Activated CD8-positive, alpha-beta memory T cell treated with anti-CD3 and anti-CD28 coated beads, Interleukin-2, amount 10 ng/mL, durations not matched to agents 7 days and 5 days (primary cell): ENCODE measurements around the gene ANKS6. TPM values are rescaled to one million over a fixed set of nuclear protein-coding genes. Genes with fewer than 3 reads are reported as not detected.

ENCODE experiments used
- ATAC-seq: fragments of 150-1000 bp; cut with Tn5 transposase; one replicate; pipeline ENCODE4 v1.10.0; 2021; ENCODE audit warnings: moderate library complexity
- CTCF ChIA-PET: fragments of 350-600 bp; sonication (Branson Sonifier 250); formaldehyde crosslinking; loops from one replicate; lab custom pipeline; 2021; ENCODE audit warnings: antibody characterized with exemption; lab: Charles Lee
- DNase-seq: peaks from one replicate; pipeline ENCODE4 v3.0.0-alpha.2; 2020
- H3K27ac Mint-ChIP-seq: one replicate; pipeline ENCODE4 v1.8.0; 2021; ENCODE audit warnings: mild to moderate bottlenecking, mixed read lengths
- H3K27me3 Mint-ChIP-seq: one replicate; pipeline ENCODE4 v1.8.0; 2021; ENCODE audit warnings: mixed read lengths
- H3K36me3 Mint-ChIP-seq: one replicate; pipeline ENCODE4 v1.8.0; 2021; ENCODE audit warnings: mild to moderate bottlenecking, mixed read lengths
- H3K4me1 Mint-ChIP-seq: one replicate; pipeline ENCODE4 v1.8.0; 2021; ENCODE audit warnings: mixed read lengths
- H3K4me3 Mint-ChIP-seq: one replicate; pipeline ENCODE4 v1.8.0; 2021; ENCODE audit warnings: mild to moderate bottlenecking, moderate library complexity, mixed read lengths
- H3K9me3 Mint-ChIP-seq: one replicate; pipeline ENCODE4 v1.8.0; 2022; ENCODE audit warnings: low read depth, mixed read lengths
- total RNA-seq, 2 experiments: library from RNA; stranded (reverse); gene quantifications; one replicate each; pipeline ENCODE4 v1.2.3, GENCODE V29; 2021

Gene ANKS6
- total RNA-seq, 2 experiments from 2014 or later = 6.5 to 9.2 TPM

DNA sequence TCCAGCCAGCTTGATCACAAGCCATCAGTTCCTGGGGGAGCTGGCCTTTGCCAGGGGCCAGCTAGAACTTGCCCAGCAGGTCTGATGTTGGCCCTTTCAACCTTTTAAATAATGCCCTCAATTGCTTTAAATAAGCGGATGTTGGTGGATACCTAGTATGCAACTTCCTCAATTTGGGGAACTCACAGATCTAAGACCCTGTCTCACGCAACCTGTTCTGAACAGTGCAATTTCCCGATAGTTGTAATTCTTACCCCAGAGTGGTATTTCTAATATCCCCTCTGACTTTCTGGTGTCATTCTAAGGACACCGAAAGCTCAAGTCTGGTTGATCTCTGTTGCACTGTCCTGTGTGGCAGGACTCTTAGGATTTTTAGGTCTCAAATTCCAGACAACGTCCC lies 34.2 kb upstream of the ANKS6 start:
- Mint-ChIP-seq H3K36me3 (peaks cover 1% of the 10 kb centered on the region), H3K4me3 (no peak overlapping the region), H3K9me3 (no peaks in the 10 kb centered on the region), H3K27me3 (no peaks in the 10 kb centered on the region), H3K27ac (no peak overlapping the region), H3K4me1 (no peaks in the 10 kb centered on the region)
- CTCF ChIA-PET = interaction anchor here (2.2 kb wide), 1 partner anchor 18 kb away, joined by 9 read pairs; no protein-coding TSS in a partner anchor
- DNase-seq = no peak
- no peak for ATAC-seq

DNA sequence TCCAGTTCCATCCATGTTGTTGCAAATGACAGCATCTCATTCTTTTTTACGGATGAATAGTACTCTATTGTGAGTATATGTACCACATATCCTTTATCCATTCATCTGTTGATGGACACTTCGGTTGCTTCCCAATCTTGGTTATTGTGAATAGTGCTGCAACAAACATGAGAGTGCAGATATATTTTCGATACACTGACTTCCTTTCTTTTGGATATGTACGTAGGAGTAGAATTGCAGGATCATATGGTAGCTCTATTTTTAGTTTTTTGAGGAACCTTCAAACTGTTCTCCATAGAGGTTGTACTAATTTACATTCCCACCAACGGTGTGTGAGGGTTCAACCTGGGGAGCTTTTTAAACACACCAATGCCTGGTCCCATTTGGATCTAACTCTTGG lies 33.4 kb upstream of the ANKS6 start:
- peaks cover 1% of the 10 kb centered on the region for H3K36me3 Mint-ChIP-seq
- no peak for ATAC-seq
- H3K27ac Mint-ChIP-seq = no peak overlapping the region
- no peak overlapping the region for H3K4me3 Mint-ChIP-seq
- no peaks in the 10 kb centered on the region for H3K9me3 Mint-ChIP-seq
- no peak for DNase-seq
- CTCF ChIA-PET = interaction anchor here (0.6 to 0.7 kb wide), 2 partner anchors 117 to 146 kb away, joined by 3 read pairs; no protein-coding TSS in a partner anchor
- H3K27me3 Mint-ChIP-seq = no peaks in the 10 kb centered on the region
- H3K4me1 Mint-ChIP-seq = no peaks in the 10 kb centered on the region

DNA sequence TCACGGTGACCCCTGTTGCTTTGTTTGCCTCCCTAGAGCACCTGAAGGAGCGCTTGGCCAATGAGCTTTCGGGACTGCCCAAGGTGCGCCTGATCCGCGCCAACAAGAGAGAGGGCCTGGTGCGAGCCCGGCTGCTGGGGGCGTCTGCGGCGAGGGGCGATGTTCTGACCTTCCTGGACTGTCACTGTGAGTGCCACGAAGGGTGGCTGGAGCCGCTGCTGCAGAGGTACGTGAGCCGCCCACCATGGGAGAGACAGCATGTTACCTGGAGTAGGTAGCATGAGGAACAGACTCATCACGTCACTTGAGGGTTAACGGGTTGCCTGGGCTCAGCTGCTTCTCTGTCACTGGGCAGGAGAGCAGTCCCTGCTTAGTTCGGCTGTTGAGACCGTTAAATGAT lies 30.4 kb upstream of the ANKS6 start:
- Mint-ChIP-seq H3K27ac (no peak overlapping the region), H3K4me1 (peaks cover under 1% of the 10 kb centered on the region), H3K9me3 (no peaks in the 10 kb centered on the region), H3K4me3 (no peak overlapping the region), H3K36me3 (peaks cover under 1% of the 10 kb centered on the region), H3K27me3 (no peaks in the 10 kb centered on the region)
- no peak for DNase-seq
- CTCF ChIA-PET = interaction anchor here (2.3 kb wide), 1 partner anchor 21 kb away, joined by 11 read pairs; no protein-coding TSS in a partner anchor
- ATAC-seq = no peak

DNA sequence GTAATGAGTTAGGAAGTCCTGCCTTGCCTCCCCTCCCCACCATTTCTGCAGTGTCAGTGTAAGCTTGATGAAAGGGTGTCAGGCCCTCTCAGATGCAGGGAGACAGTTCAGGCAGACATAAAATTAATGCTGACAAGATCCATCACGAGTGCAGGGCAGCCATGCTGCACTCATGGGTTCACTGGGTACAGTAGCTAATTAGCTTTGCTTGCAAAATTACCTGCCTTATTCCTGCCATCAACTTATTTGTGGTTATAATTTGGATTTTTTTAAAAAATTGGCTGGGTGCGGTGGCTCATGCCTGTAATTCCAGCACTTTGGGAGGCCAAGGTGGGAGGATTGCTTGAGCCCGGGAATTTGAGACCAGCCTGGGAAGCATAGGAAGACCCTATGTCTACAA lies 29.1 kb upstream of the ANKS6 start:
- DNase-seq = no peak
- Mint-ChIP-seq H3K4me1 (peaks cover 2% of the 10 kb centered on the region), H3K27ac (no peak overlapping the region), H3K27me3 (no peaks in the 10 kb centered on the region), H3K36me3 (peaks cover 3% of the 10 kb centered on the region), H3K4me3 (no peak overlapping the region), H3K9me3 (no peaks in the 10 kb centered on the region)
- CTCF ChIA-PET = interaction anchor here (1.4 to 2.3 kb wide), 3 partner anchors 22 to 150 kb away, joined by 3 to 11 read pairs (median 4); no protein-coding TSS in a partner anchor
- ATAC-seq = no peak

DNA sequence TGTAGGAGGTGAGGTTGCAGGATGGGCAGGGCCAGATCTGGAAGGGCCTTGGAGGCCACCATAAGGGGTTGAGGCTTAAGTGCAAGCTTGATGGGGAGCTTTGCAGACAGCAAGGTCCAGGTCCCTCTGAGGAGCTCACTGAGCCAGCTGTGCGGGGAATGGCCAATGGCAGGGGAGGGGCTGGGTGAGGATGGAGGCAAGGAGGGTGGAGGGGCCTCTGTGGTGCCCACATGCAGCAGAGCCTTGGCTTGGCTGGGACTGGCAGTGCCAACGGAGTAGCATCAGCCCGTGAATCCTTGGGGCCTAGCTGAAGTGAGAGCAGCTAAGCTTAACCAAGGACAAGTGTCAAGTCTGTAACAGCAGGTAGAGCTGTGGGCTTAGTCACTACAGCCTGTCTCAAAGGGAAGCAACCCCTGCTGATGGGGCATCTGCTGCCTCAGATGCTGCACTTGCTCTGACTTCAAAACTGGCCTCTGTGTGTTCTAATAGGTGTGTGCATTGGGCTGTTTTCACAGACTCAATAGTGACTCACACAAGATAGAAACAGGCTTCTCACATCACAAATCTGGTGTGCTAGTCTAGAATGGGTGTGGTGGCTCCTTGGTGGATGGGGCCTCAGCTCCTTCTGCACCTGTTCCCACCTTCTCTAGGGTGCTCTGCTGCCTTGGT lies 27.4 kb upstream of the ANKS6 start:
- Mint-ChIP-seq H3K27ac (no peak overlapping the region), H3K4me1 (peaks cover 11% of the 10 kb centered on the region), H3K27me3 (no peaks in the 10 kb centered on the region), H3K4me3 (no peak overlapping the region), H3K36me3 (peaks cover 4% of the 10 kb centered on the region), H3K9me3 (no peaks in the 10 kb centered on the region)
- CTCF ChIA-PET = interaction anchor here (1.0 to 2.0 kb wide), 2 partner anchors 16 to 26 kb away, joined by 3 to 4 read pairs; partner anchors contain the start of gene GALNT12
- no peak for DNase-seq
- ATAC-seq = no peak

DNA sequence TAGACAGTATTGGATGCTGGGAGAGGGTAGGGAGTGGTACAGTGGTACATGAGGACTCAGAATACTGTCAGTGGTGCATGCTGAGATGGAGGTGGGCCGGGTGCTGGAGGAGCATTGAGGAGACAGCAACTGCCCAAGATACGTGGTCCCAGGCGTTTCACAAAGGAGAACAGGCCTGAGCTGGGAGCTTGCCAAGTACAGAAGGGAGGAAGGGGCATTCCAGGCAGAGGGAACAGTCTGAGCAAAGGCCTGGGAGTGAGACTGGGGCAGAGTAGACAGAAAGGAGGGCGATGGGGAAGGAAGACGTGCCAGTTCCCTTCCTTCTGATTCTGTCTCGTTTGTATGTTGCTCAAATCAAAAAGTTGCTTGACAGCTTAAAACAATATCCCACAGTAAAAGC lies 26.3 kb upstream of the ANKS6 start:
- Mint-ChIP-seq H3K4me3 (no peak overlapping the region), H3K27me3 (no peaks in the 10 kb centered on the region), H3K4me1 (peaks cover 11% of the 10 kb centered on the region), H3K9me3 (no peaks in the 10 kb centered on the region), H3K36me3 (peaks cover 9% of the 10 kb centered on the region), H3K27ac (no peak overlapping the region)
- DNase-seq (no peak), ATAC-seq (no peak)
- CTCF ChIA-PET = no interaction called here

DNA sequence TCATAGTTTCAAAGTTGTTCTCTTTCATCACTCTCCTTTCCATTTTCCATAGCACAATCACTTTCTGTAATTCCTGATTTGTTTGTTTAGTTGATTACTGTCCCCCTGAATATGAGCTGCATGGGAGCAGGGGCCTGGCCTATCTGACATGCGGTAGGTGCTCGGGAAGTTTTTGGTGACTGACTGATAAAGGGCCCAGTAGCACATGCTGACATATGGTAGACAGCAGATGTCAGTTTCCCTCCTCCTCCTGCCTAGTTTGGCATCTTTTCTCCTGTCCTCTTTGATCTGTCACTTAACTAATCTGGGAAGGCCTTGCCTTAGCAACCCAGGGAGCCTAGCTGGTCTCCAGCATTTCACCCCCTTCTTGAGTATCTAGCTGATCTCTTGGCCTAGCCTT lies 25.5 kb upstream of the ANKS6 start:
- no peak for ATAC-seq
- CTCF ChIA-PET = no interaction called here
- H3K4me3 Mint-ChIP-seq = no peak overlapping the region
- H3K4me1 Mint-ChIP-seq = peaks cover 11% of the 10 kb centered on the region
- no peaks in the 10 kb centered on the region for H3K27me3 Mint-ChIP-seq
- H3K36me3 Mint-ChIP-seq = peaks cover 11% of the 10 kb centered on the region
- no peak overlapping the region for H3K27ac Mint-ChIP-seq
- H3K9me3 Mint-ChIP-seq = no peaks in the 10 kb centered on the region
- DNase-seq = no peak

DNA sequence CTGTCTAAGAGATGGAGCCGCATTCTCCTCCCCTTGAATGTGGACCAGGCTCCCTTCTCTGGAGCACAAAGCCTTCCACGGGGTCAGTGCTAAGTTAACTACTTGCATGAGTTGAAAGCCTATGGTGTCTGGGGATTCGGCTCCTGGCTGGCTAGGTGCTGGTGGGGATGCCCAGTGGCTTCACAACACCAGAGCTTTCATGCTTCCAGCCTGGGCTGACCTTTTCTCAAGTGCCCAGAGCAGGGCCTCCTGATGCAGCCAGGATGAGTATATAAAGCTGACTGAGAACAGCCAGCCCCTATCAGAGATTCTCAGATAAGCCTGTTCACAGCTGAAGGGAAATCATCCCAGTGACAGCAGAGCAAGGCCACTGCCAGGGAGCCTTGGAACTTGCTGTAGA lies 22.9 kb upstream of the ANKS6 start:
- Mint-ChIP-seq H3K4me1 (peaks cover 11% of the 10 kb centered on the region), H3K27ac (no peak overlapping the region), H3K4me3 (no peak overlapping the region), H3K36me3 (peaks cover 11% of the 10 kb centered on the region), H3K27me3 (no peaks in the 10 kb centered on the region), H3K9me3 (no peaks in the 10 kb centered on the region)
- CTCF ChIA-PET = interaction anchor here (1.5 kb wide), 1 partner anchor 28 kb away, joined by 3 read pairs; no protein-coding TSS in a partner anchor
- ATAC-seq (no peak), DNase-seq (no peak)

DNA sequence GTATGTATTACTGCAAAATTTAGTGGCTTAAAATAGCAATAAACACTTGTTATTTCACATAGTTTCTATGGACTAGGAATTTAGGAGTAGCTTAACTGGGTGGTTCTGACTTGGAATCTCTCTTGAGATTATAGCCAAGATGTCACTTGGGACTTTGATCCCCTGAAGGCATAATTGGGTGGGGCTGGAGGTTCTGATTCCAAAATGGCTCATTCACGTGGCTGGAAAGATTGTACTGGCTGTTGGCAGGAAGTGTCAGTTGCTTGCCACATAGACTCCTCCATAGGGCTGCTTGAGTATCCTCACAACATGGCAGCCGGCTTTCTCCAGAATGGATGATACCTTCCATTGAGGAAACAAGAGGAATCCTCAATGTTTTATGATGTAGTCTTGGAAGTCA lies 22.4 kb upstream of the ANKS6 start:
- peaks cover 2% of the 10 kb centered on the region for H3K9me3 Mint-ChIP-seq
- ATAC-seq (no peak), DNase-seq (no peak)
- H3K36me3 Mint-ChIP-seq = peaks cover 13% of the 10 kb centered on the region
- peaks cover 11% of the 10 kb centered on the region for H3K4me1 Mint-ChIP-seq
- H3K27me3 Mint-ChIP-seq = no peaks in the 10 kb centered on the region
- CTCF ChIA-PET = interaction anchor here (1.5 kb wide), 1 partner anchor 29 kb away, joined by 3 read pairs; no protein-coding TSS in a partner anchor
- H3K27ac Mint-ChIP-seq = no peak overlapping the region
- H3K4me3 Mint-ChIP-seq = no peak overlapping the region

DNA sequence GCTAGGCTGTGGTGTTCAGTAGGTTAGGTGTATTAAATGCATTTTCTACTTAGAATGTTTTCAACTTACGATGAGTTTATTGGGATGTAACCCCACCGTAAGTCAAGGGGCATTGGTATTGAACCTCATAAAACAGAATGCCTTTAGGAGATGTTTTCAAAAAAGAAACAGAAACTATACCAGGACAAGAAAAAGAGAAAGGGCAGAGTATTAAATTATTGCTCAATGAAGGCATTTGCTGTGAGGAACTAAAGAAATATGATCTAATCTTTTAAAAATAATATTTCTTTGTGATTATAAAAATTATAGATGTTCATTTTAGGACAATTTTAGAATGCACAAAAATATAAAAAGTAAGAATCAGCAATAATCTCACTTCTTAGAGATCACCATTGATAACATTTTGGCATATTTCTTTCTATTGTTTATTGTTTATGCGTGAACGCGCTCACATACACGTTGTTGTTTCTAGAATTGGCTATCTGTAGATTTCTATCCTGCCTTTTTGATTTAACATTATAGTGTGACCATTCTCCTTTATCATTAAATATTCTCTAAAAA lies 19.1 kb upstream of the ANKS6 start:
- Mint-ChIP-seq H3K9me3 (peaks cover 2% of the 10 kb centered on the region), H3K4me3 (no peak overlapping the region), H3K27me3 (no peaks in the 10 kb centered on the region), H3K27ac (no peak overlapping the region), H3K36me3 (peaks cover 21% of the 10 kb centered on the region), H3K4me1 (peaks cover 16% of the 10 kb centered on the region)
- ATAC-seq (no peak), DNase-seq (no peak)
- CTCF ChIA-PET = no interaction called here

DNA sequence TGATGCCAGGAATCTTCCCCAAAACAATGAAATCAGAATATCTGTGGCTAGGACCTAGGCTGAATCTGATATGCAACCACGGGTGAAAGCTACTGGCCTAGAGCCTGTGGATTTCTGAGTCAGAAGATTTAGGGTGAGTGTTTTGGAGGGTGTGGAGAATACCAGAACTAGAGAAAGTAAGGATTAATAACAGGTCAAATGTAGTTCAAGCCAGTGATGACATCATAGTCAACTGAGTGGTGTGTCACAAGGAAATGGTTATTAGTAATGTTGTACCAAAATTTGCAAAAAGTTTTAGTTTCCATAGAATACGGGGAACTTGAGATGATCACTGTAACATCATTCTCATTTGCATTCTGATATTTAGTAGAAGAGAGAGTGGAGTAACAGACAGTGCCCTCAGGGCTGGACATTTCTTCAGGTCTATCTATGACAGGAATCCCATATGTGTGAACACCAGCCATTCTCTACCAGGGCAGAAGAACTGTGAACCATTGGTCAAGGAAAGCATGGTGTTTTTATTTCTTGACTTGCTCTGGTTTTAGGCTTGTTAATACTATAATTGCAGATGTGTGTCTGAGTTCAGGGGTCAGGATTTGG lies 14.8 kb upstream of the ANKS6 start:
- ATAC-seq = no peak
- Mint-ChIP-seq H3K4me1 (peaks cover 31% of the 10 kb centered on the region), H3K4me3 (no peak overlapping the region), H3K27me3 (peaks cover 21% of the 10 kb centered on the region), H3K27ac (no peak overlapping the region), H3K9me3 (peaks cover 2% of the 10 kb centered on the region), H3K36me3 (peaks cover 13% of the 10 kb centered on the region)
- DNase-seq = no peak
- CTCF ChIA-PET = interaction anchor here (0.7 kb wide), 1 partner anchor 163 kb away, joined by 3 read pairs; no protein-coding TSS in a partner anchor

DNA sequence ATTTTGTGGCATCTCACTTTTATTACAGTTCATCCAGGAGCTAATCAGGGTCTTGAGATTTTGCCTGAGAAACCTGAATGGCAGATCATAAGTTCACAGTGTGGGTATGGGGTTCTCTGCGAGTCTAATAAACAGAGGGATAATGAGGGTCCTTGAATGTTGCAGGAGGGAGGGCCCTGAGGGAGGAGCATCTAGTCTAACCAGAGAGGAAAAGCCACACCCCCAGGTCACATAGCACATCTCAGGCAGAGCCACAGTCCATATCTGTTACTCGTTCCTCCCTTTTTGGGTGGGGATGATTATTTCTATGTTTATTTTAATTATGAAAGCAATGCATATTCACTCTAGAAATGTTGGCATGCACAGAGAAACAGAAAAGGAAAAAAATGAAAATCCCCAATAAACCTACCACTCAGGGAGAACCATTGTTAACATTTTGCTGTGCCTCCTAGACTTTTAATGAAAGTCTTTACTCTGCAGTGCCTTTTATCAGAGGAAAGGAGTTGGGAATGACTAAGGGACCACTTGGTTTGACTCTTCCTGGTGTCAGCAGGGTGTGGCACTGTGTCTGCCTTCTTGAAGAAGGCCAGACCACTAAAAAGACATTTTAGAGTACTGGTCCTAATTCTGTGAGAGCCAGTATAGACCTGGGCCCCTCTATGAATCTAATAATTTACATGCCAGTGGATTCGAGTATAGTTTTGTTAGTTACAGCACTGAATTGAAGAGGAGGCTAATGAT lies 13.9 kb upstream of the ANKS6 start:
- Mint-ChIP-seq H3K4me1 (peaks cover 31% of the 10 kb centered on the region), H3K36me3 (peaks cover 13% of the 10 kb centered on the region), H3K9me3 (peaks cover 2% of the 10 kb centered on the region), H3K4me3 (no peak overlapping the region), H3K27me3 (peaks cover 30% of the 10 kb centered on the region), H3K27ac (no peak overlapping the region)
- DNase-seq (no peak), ATAC-seq (no peak)
- CTCF ChIA-PET = no interaction called here
